Measurements from ENCODE around the gene DMPK.
"Not testable (repeated sequence)": the region's sequence is repeated elsewhere in the genome, so short reads cannot be mapped to it uniquely, and the experiment has no call there.

DMPK gene

GRCh38 chr19:45815481-45816216, 33.4 kb upstream of the DMPK start:
- no peak for DNase-seq (ENCODE audit: low spot score)

- DNase-seq (ENCODE audit: low spot score), result no peak
These were observed 32.7 kb upstream of the DMPK start, which contains the start of gene RSPH6A for GRCh38 chr19:45814851-45815480. Gene RSPH6A, minus strand, starts transcription at chr19:45815308. Its CDS starts 132 bp downstream, at chr19:45815176.

GRCh38 chr19:45814166-45814780, 32.0 kb upstream of the DMPK start:
- DNase-seq (ENCODE audit: low spot score), result no peak

- no peak for DNase-seq (ENCODE audit: low spot score)
These were observed 30.0 kb upstream of the DMPK start for GRCh38 chr19:45812297-45812696.

GRCh38 chr19:45809643-45810159, 27.4 kb upstream of the DMPK start:
- no peak for DNase-seq (ENCODE audit: low spot score)

- no peak for DNase-seq (ENCODE audit: low spot score)
These were observed 23.4 kb upstream of the DMPK start for GRCh38 chr19:45805719-45806118.

GRCh38 chr19:45804959-45805230, 22.6 kb upstream of the DMPK start:
- no peak for DNase-seq (ENCODE audit: low spot score)

GRCh38 chr19:45804140-45804958, 22.1 kb upstream of the DMPK start:
- no peak for DNase-seq (ENCODE audit: low spot score)

- no peak for DNase-seq (ENCODE audit: low spot score)
These were observed 19.4 kb upstream of the DMPK start for GRCh38 chr19:45801603-45802175.

GRCh38 chr19:45800070-45800553, 17.8 kb upstream of the DMPK start:
- DNase-seq (ENCODE audit: low spot score), result no peak

GRCh38 chr19:45799541-45799940, 17.3 kb upstream of the DMPK start:
- not testable (repeated sequence) for DNase-seq (ENCODE audit: low spot score)

GRCh38 chr19:45798995-45799517, 16.8 kb upstream of the DMPK start:
- peak; percentile 47 for DNase-seq (ENCODE audit: low spot score)

GRCh38 chr19:45794627-45795026, 12.3 kb upstream of the DMPK start:
- no peak for DNase-seq (ENCODE audit: low spot score)

- no peak for DNase-seq (ENCODE audit: low spot score)
These were observed 11.6 kb upstream of the DMPK start for GRCh38 chr19:45793876-45794275.

GRCh38 chr19:45793178-45793564, 10.9 kb upstream of the DMPK start:
- DNase-seq (ENCODE audit: low spot score), result no peak

GRCh38 chr19:45792470-45793177, 10.3 kb upstream of the DMPK start, which contains the start of gene DMWD:
Gene DMWD, minus strand, starts transcription at chr19:45792845. Its CDS starts 89 bp downstream, at chr19:45792756.
- peak; percentile 98 for DNase-seq (ENCODE audit: low spot score)

GRCh38 chr19:45791744-45792469, 9.6 kb upstream of the DMPK start:
- no peak for DNase-seq (ENCODE audit: low spot score)

GRCh38 chr19:45790942-45791341, 8.7 kb upstream of the DMPK start:
- peak; percentile 68 for DNase-seq (ENCODE audit: low spot score)

GRCh38 chr19:45789035-45789786, 6.9 kb upstream of the DMPK start:
- no peak for DNase-seq (ENCODE audit: low spot score)
